ENCODE data around the gene SPO11. TPM values are rescaled to one million over a fixed set of nuclear protein-coding genes. Genes with fewer than 3 reads are reported as not detected.
A peak's percentile ranks its signal among the peaks of the same experiment; 100 is the strongest.

SPO11 gene
- total RNA-seq, 1 donor from 2014 or later: not detected

DNA sequence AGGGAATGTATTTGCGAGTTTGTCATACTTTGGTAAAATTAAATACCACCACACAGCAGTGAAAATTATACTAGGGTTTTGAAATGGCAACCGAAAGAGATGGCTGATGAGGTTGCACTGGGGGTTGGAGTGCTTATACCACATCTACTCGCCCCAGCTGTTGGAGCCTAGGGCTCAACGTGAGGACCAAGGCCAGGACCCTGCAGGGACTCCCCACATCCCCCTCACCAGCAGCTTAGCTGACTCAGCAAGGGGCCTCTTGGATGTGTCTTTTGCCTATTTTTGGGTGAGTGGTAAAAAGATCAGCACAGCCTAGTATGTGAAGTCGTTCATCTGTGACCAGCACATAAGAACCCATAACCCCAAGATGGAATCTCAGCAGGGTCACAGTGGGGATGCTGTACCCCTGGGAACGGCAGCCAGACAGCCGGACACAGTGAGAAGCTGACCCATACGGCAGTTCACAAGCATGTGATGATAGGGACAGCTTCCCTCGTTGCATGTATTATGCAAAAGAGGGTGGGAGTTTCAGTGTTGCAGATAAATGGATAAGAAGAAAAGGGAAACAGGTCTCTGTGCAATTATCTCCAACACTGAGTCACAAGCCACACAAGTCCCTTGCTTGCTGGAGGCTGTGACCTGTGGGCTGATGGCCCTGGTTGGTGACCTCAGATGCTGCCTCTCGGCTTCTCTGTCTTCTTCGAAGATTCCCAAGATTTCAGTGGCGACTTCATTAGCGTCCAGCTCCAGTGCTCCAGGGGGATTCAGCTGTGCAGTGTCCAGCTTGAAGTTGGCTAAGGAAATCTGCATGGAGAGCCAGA, 20.9 kb upstream of the SPO11 start:
- DNase-seq (ENCODE audit: missing footprints) (no peak), ATAC-seq (peak; percentile 16)
- intact Hi-C loops (cut with DNase I): no loop called here

- DNase-seq (ENCODE audit: missing footprints) (no peak), ATAC-seq (no peak)
- intact Hi-C loops (cut with DNase I): no loop called here
These were observed 20.0 kb upstream of the SPO11 start for GRCh38 chr20:57309544-57310115.

DNA sequence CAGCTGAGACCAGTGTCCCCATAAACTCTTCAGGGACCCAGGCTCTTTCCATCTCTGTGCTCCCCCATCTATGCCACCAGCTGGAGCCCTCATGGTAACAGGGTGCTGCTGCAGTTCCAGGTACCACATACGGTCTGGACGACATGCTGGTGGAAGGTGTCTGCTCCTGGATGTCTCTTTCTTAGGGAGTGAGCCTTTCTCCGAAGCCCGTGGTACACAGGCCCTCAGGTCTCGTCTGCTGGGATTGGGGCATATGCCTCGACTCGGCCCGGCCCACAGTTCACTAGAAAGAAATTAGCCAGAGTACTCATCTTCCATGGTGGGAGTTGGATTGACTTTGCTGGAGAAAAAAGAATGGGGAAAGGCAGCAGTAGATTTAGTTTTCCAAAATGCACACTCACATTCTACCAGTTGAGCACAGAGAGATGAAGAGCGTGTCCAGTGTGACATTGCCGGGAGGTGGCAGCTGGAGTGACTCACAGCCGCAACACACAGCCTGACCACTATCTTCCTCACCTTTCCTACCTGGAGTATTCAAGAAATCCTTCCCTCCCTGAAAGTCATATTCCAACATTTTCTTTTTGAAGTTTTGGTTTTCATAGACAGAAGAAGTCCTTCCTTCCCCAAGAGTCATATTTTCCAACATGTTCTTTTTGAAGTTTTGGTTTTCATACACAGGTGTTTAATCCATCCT, 18.6 kb upstream of the SPO11 start:
- no peak for DNase-seq (ENCODE audit: missing footprints)
- no peak for ATAC-seq
- intact Hi-C loops (cut with DNase I): no loop called here

GRCh38 chr20:57312138-57312537, 17.5 kb upstream of the SPO11 start:
- ATAC-seq: no peak
- intact Hi-C loops (cut with DNase I): no loop called here
- DNase-seq (ENCODE audit: missing footprints): no peak

DNA sequence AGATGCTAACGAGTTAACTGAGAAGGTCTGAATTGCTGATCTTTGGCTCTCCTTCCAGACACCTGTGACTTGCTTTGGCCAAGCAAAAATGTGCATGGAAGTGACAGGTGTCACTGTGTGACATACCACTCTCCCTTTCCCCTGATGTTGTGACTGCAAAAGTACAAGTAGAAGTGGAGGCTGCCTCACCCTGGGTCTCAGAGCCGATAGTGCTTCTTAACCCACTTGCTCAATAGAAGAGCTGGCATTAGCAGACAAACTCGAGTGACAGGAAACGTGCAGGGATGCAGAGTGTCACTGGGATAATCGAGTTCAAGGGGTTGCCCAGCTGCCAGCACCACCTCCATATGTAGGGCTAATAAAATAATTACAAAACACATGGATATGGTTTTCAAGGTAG, 16.4 kb upstream of the SPO11 start:
- DNase-seq (ENCODE audit: missing footprints): no peak
- ATAC-seq: no peak
- intact Hi-C loops (cut with DNase I): no loop called here

DNA sequence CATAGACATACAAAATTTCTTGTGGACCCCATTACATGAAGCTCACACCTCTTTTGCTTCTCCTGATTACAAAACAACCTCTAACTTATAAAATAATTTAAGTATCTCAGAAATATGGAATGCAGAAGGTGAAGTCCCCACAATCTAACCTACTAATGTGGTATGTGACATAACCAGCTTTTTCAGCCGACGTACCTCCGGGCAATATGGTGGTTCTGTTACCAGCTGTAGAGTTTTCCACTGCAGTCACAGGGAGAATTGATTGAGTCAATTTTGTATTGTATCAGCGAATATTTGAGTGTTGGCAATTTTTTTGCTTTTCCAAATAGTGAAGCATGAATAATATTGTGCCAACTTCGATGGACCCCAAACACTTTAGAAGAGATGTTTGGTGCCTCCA, 15.7 kb upstream of the SPO11 start:
- no peak for DNase-seq (ENCODE audit: missing footprints)
- intact Hi-C loops (cut with DNase I): no loop called here
- ATAC-seq: no peak

DNA sequence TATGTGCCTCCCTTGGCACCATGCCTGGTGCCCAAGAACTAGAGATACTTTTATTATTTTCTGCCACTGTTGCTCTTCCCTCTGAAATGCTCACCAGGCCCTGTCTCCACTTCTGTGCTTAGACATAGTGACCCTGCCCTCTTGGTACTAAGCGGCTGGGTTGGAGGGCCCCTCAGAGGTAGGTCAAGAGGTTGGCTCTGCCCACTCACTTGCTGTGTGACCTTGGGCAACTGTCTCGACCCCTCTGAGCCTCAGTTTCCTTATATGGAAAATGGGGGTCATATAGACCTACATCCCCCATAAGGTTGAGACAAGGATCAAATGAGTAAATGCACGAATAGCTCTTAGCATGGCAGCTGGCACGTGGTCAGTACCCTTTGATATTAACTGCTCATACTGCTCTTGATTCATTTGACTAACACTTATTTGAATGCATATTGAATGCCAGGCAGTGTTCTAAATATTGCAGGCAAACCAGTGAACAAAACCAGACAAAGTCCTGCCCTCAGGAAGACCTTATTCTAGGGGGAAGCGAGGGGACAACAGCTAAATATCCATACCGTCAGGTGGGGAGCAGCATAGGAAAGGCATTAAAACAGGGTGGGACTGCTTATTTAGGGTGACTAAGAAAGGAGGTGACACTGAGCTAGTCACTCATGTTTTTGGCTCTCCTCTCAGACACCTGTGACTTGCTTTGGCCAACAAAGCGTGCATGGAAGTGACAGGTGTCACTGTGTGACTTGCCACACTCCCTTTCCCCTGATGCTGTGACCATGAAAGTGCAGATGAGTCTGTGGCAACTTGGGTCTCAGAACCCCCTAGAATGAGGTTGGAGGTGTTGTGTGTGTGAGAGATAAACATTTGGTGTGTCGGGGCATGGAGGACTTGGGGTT, 14.3 kb upstream of the SPO11 start:
- no peak for DNase-seq (ENCODE audit: missing footprints)
- intact Hi-C loops (cut with DNase I): no loop called here
- ATAC-seq: no peak

GRCh38 chr20:57315976-57316480, 13.6 kb upstream of the SPO11 start:
- ATAC-seq: no peak
- DNase-seq (ENCODE audit: missing footprints): no peak
- intact Hi-C loops (cut with DNase I): no loop called here

DNA sequence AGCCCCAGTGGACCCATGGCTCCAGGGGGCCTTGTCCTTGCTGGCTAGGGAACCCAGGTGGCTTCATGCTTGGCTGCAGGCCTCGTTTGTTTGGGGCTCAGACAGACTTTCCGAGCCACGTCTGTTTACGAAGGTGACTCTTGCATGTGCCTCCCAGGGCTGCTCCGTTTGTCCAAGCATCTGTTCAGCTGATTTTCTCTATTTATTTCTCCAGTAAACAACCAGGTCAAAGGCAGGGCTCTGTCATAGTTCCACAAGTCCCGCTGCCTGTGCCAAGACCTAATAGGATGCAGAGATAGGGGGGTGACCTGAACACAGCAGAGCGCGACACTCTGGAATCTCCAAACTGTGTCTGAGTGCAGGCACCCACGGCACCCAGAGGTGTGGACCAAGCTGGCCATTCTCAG, 12.8 kb upstream of the SPO11 start:
- no peak for DNase-seq (ENCODE audit: missing footprints)
- intact Hi-C loops (cut with DNase I): no loop called here
- ATAC-seq: no peak

GRCh38 chr20:57317316-57317788, 12.3 kb upstream of the SPO11 start:
- DNase-seq (ENCODE audit: missing footprints) (no peak), ATAC-seq (no peak)
- intact Hi-C loops (cut with DNase I): no loop called here

DNA sequence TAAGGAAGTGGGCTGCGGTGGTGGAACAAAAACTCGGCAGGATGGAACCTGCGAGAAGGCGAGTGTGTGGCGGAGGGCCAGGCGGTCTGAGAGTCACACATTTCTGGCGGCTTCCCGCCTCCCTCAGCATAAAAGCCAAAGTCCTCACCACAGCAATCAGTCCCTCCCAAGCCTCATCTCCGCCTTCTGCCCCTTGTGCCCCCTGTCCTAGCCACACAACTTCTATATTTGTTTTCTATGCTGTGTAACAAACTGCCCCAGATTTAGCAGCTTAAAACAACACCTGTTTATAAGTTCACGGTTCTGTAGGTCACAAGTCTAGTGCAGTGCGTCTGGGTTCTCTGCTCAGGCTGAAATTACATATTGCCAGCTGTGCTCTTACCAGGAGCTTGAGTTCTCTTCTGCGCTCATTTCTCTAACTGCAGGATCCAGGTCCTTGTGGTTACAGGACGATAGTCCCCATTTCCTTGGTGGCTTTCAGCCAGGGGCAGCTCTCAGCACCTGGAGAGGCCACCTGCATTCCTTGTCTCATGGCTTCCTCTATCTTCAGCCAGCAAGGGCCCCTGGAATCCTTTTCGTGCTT, 11.7 kb upstream of the SPO11 start:
- no peak for DNase-seq (ENCODE audit: missing footprints)
- intact Hi-C loops (cut with DNase I): no loop called here
- no peak for ATAC-seq

GRCh38 chr20:57319584-57319983, 10.0 kb upstream of the SPO11 start:
- ATAC-seq (no peak), DNase-seq (ENCODE audit: missing footprints) (no peak)
- intact Hi-C loops (cut with DNase I): no loop called here

GRCh38 chr20:57320358-57320757, 9.2 kb upstream of the SPO11 start:
- ATAC-seq (no peak), DNase-seq (ENCODE audit: missing footprints) (no peak)
- intact Hi-C loops (cut with DNase I): no loop called here

GRCh38 chr20:57321142-57321541, 8.5 kb upstream of the SPO11 start:
- no peak for ATAC-seq
- intact Hi-C loops (cut with DNase I): no loop called here

GRCh38 chr20:57322476-57322875, 7.1 kb upstream of the SPO11 start:
- intact Hi-C loops (cut with DNase I): no loop called here

More at GRCh38 chr20:57321142-57321541, 8.5 kb upstream of the SPO11 start:
- DNase-seq (ENCODE audit: missing footprints): no peak

GRCh38 chr20:57323034-57323433, 6.6 kb upstream of the SPO11 start:
- no peak for DNase-seq (ENCODE audit: missing footprints)
- ATAC-seq: no peak
- intact Hi-C loops (cut with DNase I): no loop called here

More at GRCh38 chr20:57322476-57322875, 7.1 kb upstream of the SPO11 start:
- ATAC-seq (no peak), DNase-seq (ENCODE audit: missing footprints) (no peak)

GRCh38 chr20:57325632-57326356, 3.8 kb upstream of the SPO11 start:
- ATAC-seq (no peak), DNase-seq (ENCODE audit: missing footprints) (no peak)

More at GRCh38 chr20:57325632-57326356, 3.8 kb upstream of the SPO11 start:
- intact Hi-C loops (cut with DNase I): loop anchor here (5.0 kb wide), 1 partner anchor 233 kb away; no protein-coding TSS in a partner anchor

All from Right ventricle myocardium inferior (tissue), 1 donor.